HG03139 (cell line): Measurements from ENCODE around the gene TSPAN18.

Experiments used
- ATAC-seq: cut with Tn5 transposase; IDR thresholded peaks from one replicate; pipeline ENCODE4 v1.9.1; 2021; ENCODE audit not compliant: unreplicated experiment

TSPAN18 gene

GRCh38 chr11:44885065-44885810 lies 158.5 kb downstream of the TSPAN18 start:
- ATAC-seq: no peak

GRCh38 chr11:44885919-44886789 lies 159.4 kb downstream of the TSPAN18 start:
- no peak for ATAC-seq

GRCh38 chr11:44886790-44887140 lies 160.0 kb downstream of the TSPAN18 start:
- no peak for ATAC-seq

- no peak for ATAC-seq
Measured at GRCh38 chr11:44887636-44888035, 160.9 kb downstream of the TSPAN18 start.

- ATAC-seq: no peak
Measured at GRCh38 chr11:44889266-44889665, 162.5 kb downstream of the TSPAN18 start.

GRCh38 chr11:44892843-44893242 lies 166.1 kb downstream of the TSPAN18 start:
- ATAC-seq: no peak

- ATAC-seq: no peak
Measured at GRCh38 chr11:44893308-44893822, 166.6 kb downstream of the TSPAN18 start.

GRCh38 chr11:44893846-44894617 lies 167.3 kb downstream of the TSPAN18 start:
- ATAC-seq: no peak

GRCh38 chr11:44899959-44900358 lies 173.2 kb downstream of the TSPAN18 start:
- no peak for ATAC-seq

- ATAC-seq: no peak
Measured at GRCh38 chr11:44901120-44901633, 174.4 kb downstream of the TSPAN18 start.

- ATAC-seq: no peak
Measured at GRCh38 chr11:44901786-44902185, 175.0 kb downstream of the TSPAN18 start.

GRCh38 chr11:44903035-44903434 lies 176.3 kb downstream of the TSPAN18 start:
- ATAC-seq: no peak

- ATAC-seq: no peak
Measured at GRCh38 chr11:44903518-44903917, 176.8 kb downstream of the TSPAN18 start.

GRCh38 chr11:44904261-44905020 lies 177.7 kb downstream of the TSPAN18 start:
- ATAC-seq: no peak

- ATAC-seq: no peak
Measured at GRCh38 chr11:44905131-44905866, 178.5 kb downstream of the TSPAN18 start.

GRCh38 chr11:44906649-44907048 lies 179.9 kb downstream of the TSPAN18 start:
- no peak for ATAC-seq

- ATAC-seq: no peak
Measured at GRCh38 chr11:44909557-44909956, 182.8 kb downstream of the TSPAN18 start.

GRCh38 chr11:44910591-44910990 lies 183.8 kb downstream of the TSPAN18 start:
- no peak for ATAC-seq

- no peak for ATAC-seq
Measured at GRCh38 chr11:44911029-44911814, 184.5 kb downstream of the TSPAN18 start.
